KMS-11 (cell line): ENCODE results near the gene ACVR1C.

ENCODE experiments used
- H2AFZ ChIP-seq: fragments of 200-600 bp; sonication (generic); 2 replicates; pipeline ENCODE4 v1.6.1; 2016; ENCODE audit warnings: antibody characterized with exemption, mixed run types, low read depth
- H3K27ac ChIP-seq: fragments of 200-600 bp; sonication (generic); 2 replicates; pipeline ENCODE4 v1.6.1; 2016; ENCODE audit warnings: mild to moderate bottlenecking, mixed run types
- H3K27me3 ChIP-seq: fragments of 200-600 bp; sonication (generic); 2 replicates; pipeline ENCODE4 v1.6.1; 2017; ENCODE audit warnings: mild to moderate bottlenecking, low read depth, mixed run types, moderate library complexity; ENCODE audit not compliant: insufficient read depth
- H3K36me3 ChIP-seq: fragments of 200-600 bp; sonication (generic); 2 replicates; pipeline ENCODE4 v1.6.1; 2017; ENCODE audit warnings: mild to moderate bottlenecking, mixed run types; ENCODE audit not compliant: insufficient read depth
- H3K4me1 ChIP-seq: fragments of 200-600 bp; sonication (generic); 2 replicates; pipeline ENCODE4 v1.6.1; 2016; ENCODE audit warnings: mild to moderate bottlenecking, low read depth, mixed run types; ENCODE audit not compliant: poor library complexity, severe bottlenecking
- H3K4me2 ChIP-seq: fragments of 200-600 bp; sonication (generic); 2 replicates; pipeline ENCODE4 v1.7.0; 2016; ENCODE audit warnings: mild to moderate bottlenecking, mixed run types
- H3K4me3 ChIP-seq: fragments of 200-600 bp; sonication (generic); IDR thresholded peaks from 2 replicates; pipeline ENCODE4 v1.6.1; 2017; ENCODE audit warnings: low read depth, low read length, mixed read lengths; ENCODE audit not compliant: insufficient read depth
- H3K79me2 ChIP-seq: fragments of 200-600 bp; sonication (generic); 2 replicates; pipeline ENCODE4 v1.6.1; 2016; ENCODE audit warnings: low read depth, mixed run types; ENCODE audit not compliant: insufficient read depth
- H3K9ac ChIP-seq: fragments of 200-600 bp; sonication (generic); 2 replicates; pipeline ENCODE4 v1.6.1; 2016; ENCODE audit warnings: mild to moderate bottlenecking, mixed run types
- H4K20me1 ChIP-seq: fragments of 200-600 bp; sonication (generic); 2 replicates; pipeline ENCODE4 v1.6.1; 2016; ENCODE audit warnings: mild to moderate bottlenecking, mixed run types; ENCODE audit not compliant: insufficient read depth
- TF ChIP-seq, protein P1 (sequence below): fragments of 200-600 bp; sonication (generic); conservative IDR thresholded peaks from 2 replicates; pipeline ENCODE4 v1.6.1; 2017; ENCODE audit warnings: low read depth, mild to moderate bottlenecking, antibody characterized with exemption, low read length, moderate library complexity, mixed read lengths

Gene ACVR1C

GRCh38 chr2:157480182-157480961 lies 148.3 kb downstream of the ACVR1C start:
- TF ChIP-seq, protein P1, sequence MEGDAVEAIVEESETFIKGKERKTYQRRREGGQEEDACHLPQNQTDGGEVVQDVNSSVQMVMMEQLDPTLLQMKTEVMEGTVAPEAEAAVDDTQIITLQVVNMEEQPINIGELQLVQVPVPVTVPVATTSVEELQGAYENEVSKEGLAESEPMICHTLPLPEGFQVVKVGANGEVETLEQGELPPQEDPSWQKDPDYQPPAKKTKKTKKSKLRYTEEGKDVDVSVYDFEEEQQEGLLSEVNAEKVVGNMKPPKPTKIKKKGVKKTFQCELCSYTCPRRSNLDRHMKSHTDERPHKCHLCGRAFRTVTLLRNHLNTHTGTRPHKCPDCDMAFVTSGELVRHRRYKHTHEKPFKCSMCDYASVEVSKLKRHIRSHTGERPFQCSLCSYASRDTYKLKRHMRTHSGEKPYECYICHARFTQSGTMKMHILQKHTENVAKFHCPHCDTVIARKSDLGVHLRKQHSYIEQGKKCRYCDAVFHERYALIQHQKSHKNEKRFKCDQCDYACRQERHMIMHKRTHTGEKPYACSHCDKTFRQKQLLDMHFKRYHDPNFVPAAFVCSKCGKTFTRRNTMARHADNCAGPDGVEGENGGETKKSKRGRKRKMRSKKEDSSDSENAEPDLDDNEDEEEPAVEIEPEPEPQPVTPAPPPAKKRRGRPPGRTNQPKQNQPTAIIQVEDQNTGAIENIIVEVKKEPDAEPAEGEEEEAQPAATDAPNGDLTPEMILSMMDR = no peak
- Histone ChIP-seq H2AFZ (peak overlapping the region; percentile 50), H3K36me3 (no peaks in the 10 kb centered on the region), H4K20me1 (no peaks in the 10 kb centered on the region), H3K4me2 (peak overlapping the region; percentile 8; the same call in 1 of the 2 replicates), H3K9ac (no peak overlapping the region), H3K27me3 (no peaks in the 10 kb centered on the region), H3K4me1 (peaks cover 41% of the 10 kb centered on the region), H3K4me3 (peak overlapping the region; percentile 16), H3K79me2 (no peaks in the 10 kb centered on the region), H3K27ac (no peak overlapping the region)

GRCh38 chr2:157479081-157480027 lies 149.3 kb downstream of the ACVR1C start:
- Histone ChIP-seq H3K79me2 (no peaks in the 10 kb centered on the region), H3K9ac (no peak overlapping the region), H3K27me3 (no peaks in the 10 kb centered on the region), H3K4me3 (no peak overlapping the region), H3K4me2 (peak overlapping the region; percentile 8; the same call in 1 of the 2 replicates), H3K27ac (no peak overlapping the region), H2AFZ (peak overlapping the region; percentile 50; the same call in 1 of the 2 replicates), H3K36me3 (no peaks in the 10 kb centered on the region), H3K4me1 (peaks cover 41% of the 10 kb centered on the region), H4K20me1 (no peaks in the 10 kb centered on the region)
- TF ChIP-seq, protein P1 = no peak

DNA sequence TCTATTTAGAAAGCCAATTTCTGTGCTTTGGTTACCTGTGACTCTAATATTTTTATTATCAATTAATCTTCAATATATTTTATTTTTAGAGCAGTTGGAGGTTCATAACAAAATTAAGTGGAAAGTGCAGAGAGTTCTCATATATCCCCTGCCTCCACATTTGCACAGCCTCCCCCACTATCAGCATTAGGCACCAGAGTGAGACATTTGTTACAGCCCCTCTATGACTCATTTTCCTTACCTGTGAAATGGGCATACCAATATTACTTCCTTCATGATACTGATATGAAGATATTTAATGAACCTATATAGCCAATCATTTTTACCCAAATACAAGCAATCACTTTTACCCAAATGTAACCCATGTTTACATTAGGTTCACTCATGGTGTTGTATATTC lies 150.7 kb downstream of the ACVR1C start:
- TF ChIP-seq, protein P1 = no peak
- H3K79me2 ChIP-seq = no peaks in the 10 kb centered on the region
- no peaks in the 10 kb centered on the region for H3K36me3 ChIP-seq
- H3K4me3 ChIP-seq = no peak overlapping the region
- H3K4me2 ChIP-seq = no peak overlapping the region
- H3K4me1 ChIP-seq = peaks cover 52% of the 10 kb centered on the region
- no peak overlapping the region for H3K9ac ChIP-seq
- no peaks in the 10 kb centered on the region for H3K27me3 ChIP-seq
- no peaks in the 10 kb centered on the region for H4K20me1 ChIP-seq
- no peak overlapping the region for H2AFZ ChIP-seq
- H3K27ac ChIP-seq = no peak overlapping the region

DNA sequence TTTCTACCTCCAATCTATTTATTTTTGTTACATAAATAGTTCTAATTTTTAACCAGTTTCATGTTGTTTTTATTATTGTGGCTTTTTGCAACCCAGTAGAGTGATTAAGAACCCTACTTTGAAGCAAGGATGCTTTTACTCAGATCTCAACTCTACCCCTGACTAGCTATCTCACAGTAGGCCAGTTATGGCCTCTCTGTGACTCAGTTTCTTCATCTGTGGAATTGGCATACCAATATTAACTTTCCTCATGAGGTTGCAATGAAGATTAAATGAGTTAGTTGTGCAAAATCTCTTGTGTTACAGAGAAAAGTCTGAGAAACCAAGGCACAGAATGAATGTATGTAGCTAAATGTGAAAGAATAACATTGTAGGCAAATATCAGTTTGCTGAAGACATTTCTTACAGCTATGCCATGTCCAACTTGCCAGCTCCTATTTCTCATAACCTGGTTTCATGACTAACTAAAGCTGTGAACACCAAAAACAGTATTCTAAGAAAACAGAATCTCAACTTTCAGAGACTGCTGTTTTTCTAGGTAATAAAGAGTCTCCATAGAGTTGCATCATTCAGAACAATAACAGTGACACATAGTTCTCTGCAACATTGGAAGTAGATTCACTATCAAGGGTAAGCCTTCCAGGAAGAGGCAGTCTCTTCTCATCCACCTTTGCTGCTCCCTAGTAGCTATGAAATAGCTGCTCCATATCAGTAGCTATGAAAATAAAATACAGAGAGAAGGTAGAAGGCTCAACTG lies 151.5 kb downstream of the ACVR1C start:
- TF ChIP-seq, protein P1 = no peak
- H3K4me3 ChIP-seq = no peak overlapping the region
- no peaks in the 10 kb centered on the region for H3K27me3 ChIP-seq
- no peak overlapping the region for H3K9ac ChIP-seq
- no peak overlapping the region for H3K27ac ChIP-seq
- no peaks in the 10 kb centered on the region for H3K36me3 ChIP-seq
- no peaks in the 10 kb centered on the region for H3K79me2 ChIP-seq
- H3K4me2 ChIP-seq = 0 out of 2 replicates have a peak overlapping the region, but pooled peaks have one; percentile 3
- no peaks in the 10 kb centered on the region for H4K20me1 ChIP-seq
- H2AFZ ChIP-seq = 0 out of 2 replicates have a peak overlapping the region, but pooled peaks have one; percentile 8
- H3K4me1 ChIP-seq = peaks cover 60% of the 10 kb centered on the region
